OCI-LY1 (cell line): ENCODE results near the gene TEX261.

Source experiments
- H2AFZ ChIP-seq: fragments of 200-600 bp; sonication (generic), shearing (Covaris generic); 2 replicates; pipeline ENCODE4 v1.6.0; 2014; ENCODE audit warnings: antibody characterized with exemption, mild to moderate bottlenecking, low read length
- H3F3A ChIP-seq: fragments of 200-600 bp; sonication (generic), shearing (Covaris generic); 2 replicates; pipeline ENCODE4 v1.6.0; 2014; ENCODE audit warnings: mild to moderate bottlenecking, antibody characterized with exemption, low read length, moderate library complexity; ENCODE audit not compliant: insufficient read depth
- H3K27ac ChIP-seq: fragments of 200-600 bp; sonication (generic); 2 replicates; pipeline ENCODE4 v1.5.1; 2014; ENCODE audit warnings: low read length, mixed run types, mild to moderate bottlenecking, low read depth; ENCODE audit not compliant: poor library complexity, severe bottlenecking
- H3K27me3 ChIP-seq: fragments of 200-600 bp; sonication (generic); 2 replicates; pipeline ENCODE4 v1.6.0; 2014; ENCODE audit warnings: antibody characterized with exemption, mild to moderate bottlenecking, low read length, moderate library complexity; ENCODE audit not compliant: insufficient read depth
- H3K36me3 ChIP-seq: fragments of 200-600 bp; sonication (generic); 2 replicates; pipeline ENCODE4 v1.6.1; 2014; ENCODE audit warnings: mild to moderate bottlenecking, antibody characterized with exemption, low read length, moderate library complexity, mixed read lengths; ENCODE audit not compliant: insufficient read depth
- H3K4me1 ChIP-seq: fragments of 200-600 bp; sonication (generic); 2 replicates; pipeline ENCODE4 v1.5.1; 2014; ENCODE audit warnings: mild to moderate bottlenecking, low read length, moderate library complexity; ENCODE audit not compliant: insufficient read depth, severe bottlenecking
- H3K4me2 ChIP-seq: fragments of 200-600 bp; sonication (generic), shearing (Covaris generic); 2 replicates; pipeline ENCODE4 v1.6.1; 2014; ENCODE audit warnings: low read length
- H3K4me3 ChIP-seq: fragments of 200-600 bp; sonication (generic); 2 replicates; pipeline ENCODE4 v1.5.1; 2014; ENCODE audit warnings: low read length, low read depth, mild to moderate bottlenecking, mixed read lengths; ENCODE audit not compliant: poor library complexity, severe bottlenecking
- H3K79me2 ChIP-seq: fragments of 200-600 bp; shearing (Covaris generic); 2 replicates; pipeline ENCODE4 v1.6.1; 2016; ENCODE audit warnings: mixed run types, low read length, mixed read lengths; ENCODE audit not compliant: insufficient read depth
- H3K9ac ChIP-seq: fragments of 200-600 bp; sonication (generic), shearing (Covaris generic); 2 replicates; pipeline ENCODE4 v1.6.1; 2014; ENCODE audit warnings: mild to moderate bottlenecking, low read length, mixed read lengths
- H3K9me2 ChIP-seq: fragments of 200-600 bp; sonication (generic), shearing (Covaris generic); 2 replicates; pipeline ENCODE4 v1.6.1; 2014; ENCODE audit warnings: low read depth, mild to moderate bottlenecking, low read length, mixed read lengths
- H3K9me3 ChIP-seq: fragments of 200-600 bp; shearing (Covaris generic); 2 replicates; pipeline ENCODE4 v1.6.1; 2014; ENCODE audit warnings: low read length, mixed read lengths
- H4K20me1 ChIP-seq: fragments of 200-600 bp; sonication (generic), shearing (Covaris generic); 2 replicates; pipeline ENCODE4 v1.6.0; 2016; ENCODE audit warnings: mild to moderate bottlenecking, low read length; ENCODE audit not compliant: insufficient read depth
- EZH2 ChIP-seq: fragments of 200-600 bp; sonication (generic), shearing (Covaris generic); IDR thresholded peaks from 2 replicates; pipeline ENCODE4 v1.8.0; 2017; ENCODE audit warnings: borderline replicate concordance, mixed run types, mild to moderate bottlenecking, antibody characterized with exemption, low read length, moderate library complexity, mixed read lengths
- TF ChIP-seq, protein P1 (sequence below): fragments of 200-600 bp; sonication (generic), shearing (Covaris generic); IDR thresholded peaks from 2 replicates; pipeline ENCODE4 v1.5.1; 2017; ENCODE audit warnings: mild to moderate bottlenecking, antibody characterized with exemption, low read length, moderate library complexity, mixed read lengths

The TEX261 gene

DNA sequence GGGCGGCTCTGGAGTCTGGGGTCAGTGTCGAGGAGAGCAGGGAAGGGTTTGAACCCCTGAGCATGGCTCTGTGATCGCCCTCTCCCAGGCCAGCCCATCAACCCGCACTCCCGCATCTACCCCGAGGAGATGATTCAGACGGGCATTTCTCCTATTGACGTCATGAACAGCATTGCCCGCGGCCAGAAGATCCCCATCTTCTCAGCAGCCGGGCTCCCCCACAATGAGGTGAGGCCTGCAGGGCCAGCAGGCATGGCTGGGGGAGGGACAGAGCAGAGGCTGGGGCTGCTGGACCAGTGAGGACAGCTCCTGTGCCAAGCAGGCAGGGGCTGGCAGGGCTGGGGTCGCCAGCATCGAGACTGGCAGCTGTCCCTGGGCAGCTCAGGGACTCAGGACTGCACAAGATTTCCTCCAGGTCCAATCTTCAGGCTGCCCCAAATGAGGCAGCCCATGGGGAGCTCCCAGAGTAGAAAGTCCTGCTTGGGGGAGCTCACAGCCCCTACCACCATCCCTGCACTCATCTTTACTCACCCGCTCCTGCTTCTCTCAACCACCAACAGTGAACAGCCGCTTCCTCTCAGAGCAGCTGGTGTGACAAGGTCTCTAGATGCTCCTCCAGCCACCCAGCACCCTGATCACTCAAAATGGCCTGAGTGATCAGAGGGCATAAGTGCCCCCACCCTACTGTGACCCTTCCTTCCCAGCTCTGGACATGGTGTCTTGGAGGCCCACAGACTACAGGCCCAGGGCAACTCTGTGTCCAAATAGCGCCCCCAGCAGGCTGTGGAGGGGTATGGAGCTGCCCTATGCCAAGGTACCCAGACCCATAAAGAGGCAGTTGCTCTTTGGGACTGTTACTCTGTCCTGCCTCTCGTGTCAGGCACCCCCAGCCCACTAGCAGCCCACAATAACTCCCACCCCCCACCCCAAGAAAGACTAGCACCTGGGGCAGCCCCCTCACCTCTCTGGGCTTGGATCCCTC, 34.5 kb downstream of the TEX261 start:
- no peak overlapping the region for H3K27ac ChIP-seq
- peaks cover 6% of the 10 kb centered on the region for H3K4me1 ChIP-seq
- no peak overlapping the region for H3K9ac ChIP-seq
- no peaks in the 10 kb centered on the region for H4K20me1 ChIP-seq
- no peaks in the 10 kb centered on the region for H3K9me3 ChIP-seq
- H3K36me3 ChIP-seq, result no peaks in the 10 kb centered on the region
- TF ChIP-seq, protein P1, sequence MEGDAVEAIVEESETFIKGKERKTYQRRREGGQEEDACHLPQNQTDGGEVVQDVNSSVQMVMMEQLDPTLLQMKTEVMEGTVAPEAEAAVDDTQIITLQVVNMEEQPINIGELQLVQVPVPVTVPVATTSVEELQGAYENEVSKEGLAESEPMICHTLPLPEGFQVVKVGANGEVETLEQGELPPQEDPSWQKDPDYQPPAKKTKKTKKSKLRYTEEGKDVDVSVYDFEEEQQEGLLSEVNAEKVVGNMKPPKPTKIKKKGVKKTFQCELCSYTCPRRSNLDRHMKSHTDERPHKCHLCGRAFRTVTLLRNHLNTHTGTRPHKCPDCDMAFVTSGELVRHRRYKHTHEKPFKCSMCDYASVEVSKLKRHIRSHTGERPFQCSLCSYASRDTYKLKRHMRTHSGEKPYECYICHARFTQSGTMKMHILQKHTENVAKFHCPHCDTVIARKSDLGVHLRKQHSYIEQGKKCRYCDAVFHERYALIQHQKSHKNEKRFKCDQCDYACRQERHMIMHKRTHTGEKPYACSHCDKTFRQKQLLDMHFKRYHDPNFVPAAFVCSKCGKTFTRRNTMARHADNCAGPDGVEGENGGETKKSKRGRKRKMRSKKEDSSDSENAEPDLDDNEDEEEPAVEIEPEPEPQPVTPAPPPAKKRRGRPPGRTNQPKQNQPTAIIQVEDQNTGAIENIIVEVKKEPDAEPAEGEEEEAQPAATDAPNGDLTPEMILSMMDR, result peak; percentile 44
- TF ChIP-seq EZH2, result no peak
- no peak overlapping the region for H2AFZ ChIP-seq
- no peak overlapping the region for H3K4me2 ChIP-seq
- H3F3A ChIP-seq, result no peaks in the 10 kb centered on the region
- no peaks in the 10 kb centered on the region for H3K79me2 ChIP-seq
- no peaks in the 10 kb centered on the region for H3K27me3 ChIP-seq
- H3K9me2 ChIP-seq, result no peaks in the 10 kb centered on the region
- no peak overlapping the region for H3K4me3 ChIP-seq

DNA sequence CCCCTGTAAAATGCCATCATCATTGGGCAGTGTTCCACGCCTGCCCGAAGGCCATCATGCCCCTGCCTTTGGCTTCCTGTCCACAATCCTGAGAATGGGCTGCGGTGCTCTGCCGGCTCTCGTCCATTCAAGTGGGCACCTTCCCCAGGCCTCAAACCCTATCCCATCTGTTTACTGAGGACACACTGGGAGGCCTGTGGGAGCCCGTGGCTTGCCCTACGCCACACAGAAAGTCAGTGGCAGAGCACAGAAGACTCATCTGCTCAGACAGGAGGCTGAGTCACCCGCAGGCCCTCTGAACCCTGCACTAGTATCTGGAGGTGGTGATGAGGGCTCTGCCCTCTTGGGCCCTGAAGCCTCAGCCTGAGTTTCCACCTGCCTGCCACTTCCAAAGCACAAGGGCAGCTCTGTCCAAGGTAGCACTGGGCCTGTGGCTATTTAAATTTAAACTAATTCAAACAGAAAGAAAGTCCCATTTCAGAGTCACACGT, 35.4 kb downstream of the TEX261 start:
- Histone ChIP-seq H3K9me2 (no peaks in the 10 kb centered on the region), H3F3A (no peaks in the 10 kb centered on the region), H3K4me1 (peaks cover 6% of the 10 kb centered on the region), H4K20me1 (no peaks in the 10 kb centered on the region), H3K36me3 (no peaks in the 10 kb centered on the region), H3K4me2 (no peak overlapping the region), H3K9ac (no peak overlapping the region), H3K27ac (no peak overlapping the region), H3K79me2 (no peaks in the 10 kb centered on the region), H3K4me3 (no peak overlapping the region), H3K9me3 (no peaks in the 10 kb centered on the region), H2AFZ (no peak overlapping the region), H3K27me3 (no peaks in the 10 kb centered on the region)
- TF ChIP-seq EZH2, result no peak
- TF ChIP-seq, protein P1, result no peak

DNA sequence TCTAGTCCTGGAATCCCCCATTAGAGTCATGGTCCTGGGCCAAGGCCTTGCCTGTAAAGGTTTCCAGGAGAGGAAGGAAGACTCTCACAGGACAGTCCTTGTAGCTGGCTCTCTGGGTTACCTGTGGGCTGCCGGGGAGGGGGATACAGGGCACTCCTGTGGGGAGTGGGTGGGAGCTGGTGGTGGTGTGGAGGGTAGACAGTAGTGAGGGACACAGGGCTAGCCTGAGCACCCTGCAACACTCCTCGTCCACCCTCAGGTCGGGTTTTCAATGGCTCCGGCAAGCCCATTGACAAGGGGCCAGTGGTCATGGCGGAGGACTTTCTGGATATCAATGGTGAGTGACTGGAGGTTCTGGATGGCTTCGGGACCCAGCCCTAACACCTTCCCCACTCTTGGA, 35.9 kb downstream of the TEX261 start:
- H3K27ac ChIP-seq, result no peak overlapping the region
- H3K4me2 ChIP-seq, result no peak overlapping the region
- no peaks in the 10 kb centered on the region for H3K79me2 ChIP-seq
- TF ChIP-seq EZH2, result no peak
- TF ChIP-seq, protein P1, result no peak
- peaks cover 6% of the 10 kb centered on the region for H3K4me1 ChIP-seq
- H3K9me2 ChIP-seq, result no peaks in the 10 kb centered on the region
- H2AFZ ChIP-seq, result no peak overlapping the region
- H3K9ac ChIP-seq, result no peak overlapping the region
- H4K20me1 ChIP-seq, result no peaks in the 10 kb centered on the region
- no peak overlapping the region for H3K4me3 ChIP-seq
- H3K36me3 ChIP-seq, result no peaks in the 10 kb centered on the region
- no peaks in the 10 kb centered on the region for H3K27me3 ChIP-seq
- no peaks in the 10 kb centered on the region for H3K9me3 ChIP-seq
- no peaks in the 10 kb centered on the region for H3F3A ChIP-seq
